ENCODE results near the gene CCDC66.

GRCh38 chr3:56525291-56525690 lies 31.7 kb upstream of the CCDC66 start:
- TF ChIP-seq GTF2F1 (IDR thresholded peaks at IDR 0.05; ENCODE audit: borderline replicate concordance, low read depth, low read length) (no peak), GABPA (IDR thresholded peaks at IDR 0.05; ENCODE audit: borderline replicate concordance, insufficient read depth, low read length) (no peak), ASH2L (IDR thresholded peaks at IDR 0.05; ENCODE audit: low read length) (no peak), TAF1 (IDR thresholded peaks at IDR 0.05; ENCODE audit: low read depth, low read length) (no peak), RAD21 (IDR thresholded peaks at IDR 0.05 in 1 of 2, conservative IDR thresholded peaks at IDR 0.05 in 1 of 2; ENCODE audit: low read depth in 2 of 2, low read length in 2 of 2) (no peak), POLR2A (IDR thresholded peaks at IDR 0.05; ENCODE audit: control extremely low read depth in 1 of 2, low read depth in 2 of 2, low read length in 2 of 2) (no peak), SRF (IDR thresholded peaks at IDR 0.05; ENCODE audit: low read depth, low read length) (no peak), CTCF (IDR thresholded peaks at IDR 0.05; ENCODE audit: control extremely low read depth in 1 of 3, insufficient read depth in 1 of 3, low read depth in 1 of 3, low read length in 3 of 3) (no peak), PHF8 (conservative IDR thresholded peaks at IDR 0.05; ENCODE audit: low read depth, low read length) (no peak), KDM1A (IDR thresholded peaks at IDR 0.05; ENCODE audit: borderline replicate concordance, low read length) (no peak), SUZ12 (IDR thresholded peaks at IDR 0.05; ENCODE audit: low read length) (no peak), KDM5A (IDR thresholded peaks at IDR 0.05; ENCODE audit: low read length) (no peak), EP300 (IDR thresholded peaks at IDR 0.05; ENCODE audit: borderline replicate concordance in 1 of 2, low read depth in 2 of 2, low read length in 2 of 2) (no peak), USF2 (IDR thresholded peaks at IDR 0.05; ENCODE audit: low read length) (no peak)
